ENCODE data around the gene DSCAM. TPM values are rescaled to one million over a fixed set of nuclear protein-coding genes. Genes with fewer than 3 reads are reported as not detected.

Gene DSCAM
- total and polyA plus RNA-seq, 10 of the 15 experiments (the other 5 are each of a cell fraction or from before 2014, with no cell fraction given), result not detected

GRCh38 chr21:40850071-40850470 is 3.1 kb upstream of the DSCAM start:
- POLR2A ChIA-PET, result no interaction called here
- Histone ChIP-seq H3K36me3 (ENCODE audit: control insufficient read depth in 2 of 2, insufficient read depth in 2 of 2, low read length in 1 of 2) (no peaks in the 10 kb centered on the region), H3K9ac (ENCODE audit: control insufficient read depth, insufficient read depth, low read length) (no peak overlapping the region), H4K20me1 (ENCODE audit: control insufficient read depth, insufficient read depth) (no peaks in the 10 kb centered on the region), H3K27me3 (replicated peaks in 1 of 2; ENCODE audit: control insufficient read depth in 2 of 2, insufficient read depth in 2 of 2, low read length in 1 of 2) (no peaks in the 10 kb centered on the region), H3K27ac (ENCODE audit: control insufficient read depth, insufficient read depth) (no peak overlapping the region), H3K9me3 (replicated peaks; ENCODE audit: control insufficient read depth, insufficient read depth, low read length) (no peaks in the 10 kb centered on the region; the same call in 2 of the 3 replicates), H3K4me3 (no peak overlapping the region), H3K4me2 (ENCODE audit: control insufficient read depth, insufficient read depth) (no peak overlapping the region), H3K79me2 (ENCODE audit: control insufficient read depth, insufficient read depth, low read length) (no peaks in the 10 kb centered on the region), H3K4me1 (ENCODE audit: control insufficient read depth, insufficient read depth, low read length) (no peaks in the 10 kb centered on the region), H2AFZ (ENCODE audit: control insufficient read depth, low read depth, low read length) (no peak overlapping the region)
- DNase-seq (ENCODE audit: low read depth, low spot score) (no peak), ATAC-seq (no peak), FAIRE-seq (no peak)
- RAD21 ChIA-PET (ENCODE audit: unreplicated experiment), result no interaction called here
- CTCF ChIA-PET, result no interaction called here
- TF ChIP-seq RAD51 (IDR thresholded peaks at IDR 0.05), result no peak
- no peak for TF ChIP-seq WRNIP1 (IDR thresholded peaks at IDR 0.05; ENCODE audit: borderline replicate concordance, low read depth, low read length)
- TF ChIP-seq BCL11A (IDR thresholded peaks at IDR 0.05; ENCODE audit: low read depth, low read length), result no peak
- no peak for TF ChIP-seq RB1 (IDR thresholded peaks at IDR 0.05; ENCODE audit: borderline replicate concordance)
- no peak for TF ChIP-seq TAF1 (IDR thresholded peaks at IDR 0.05; ENCODE audit: borderline replicate concordance, low read depth, low read length)
- SMC1A ChIA-PET (ENCODE audit: uncharacterized antibody, unreplicated experiment), result no interaction called here
- no TSS peak for BruUV-seq (replicated peaks)
- in situ Hi-C loops (cut with MboI) (no loop called here), intact Hi-C loops (cut with micrococcal nuclease; ENCODE audit: unreplicated experiment) (no loop called here)
- WGBS (ENCODE audit: insufficient coverage, insufficient replicate concordance, low lambda C conversion rate, missing lambda C conversion rate), result 31% methylated on average over 1 of the region's 1 CpG

GRCh38 chr21:40847951-40848350 is 993 bp upstream of the DSCAM start:
- intact Hi-C loops (cut with micrococcal nuclease; ENCODE audit: unreplicated experiment), result no loop called here
- Histone ChIP-seq H3K27me3 (replicated peaks in 1 of 2; ENCODE audit: control insufficient read depth in 2 of 2, insufficient read depth in 2 of 2, low read length in 1 of 2) (no peaks in the 10 kb centered on the region), H3K27ac (ENCODE audit: control insufficient read depth, insufficient read depth) (no peak overlapping the region), H3K4me1 (ENCODE audit: control insufficient read depth, insufficient read depth, low read length) (no peaks in the 10 kb centered on the region), H3K36me3 (ENCODE audit: control insufficient read depth in 2 of 2, insufficient read depth in 2 of 2, low read length in 1 of 2) (no peaks in the 10 kb centered on the region), H3K9ac (ENCODE audit: control insufficient read depth, insufficient read depth, low read length) (no peak overlapping the region), H4K20me1 (ENCODE audit: control insufficient read depth, insufficient read depth) (no peaks in the 10 kb centered on the region), H3K4me3 (no peak overlapping the region), H3K4me2 (ENCODE audit: control insufficient read depth, insufficient read depth) (no peak overlapping the region), H3K9me3 (replicated peaks; ENCODE audit: control insufficient read depth, insufficient read depth, low read length) (no peaks in the 10 kb centered on the region; the same call in 2 of the 3 replicates), H2AFZ (ENCODE audit: control insufficient read depth, low read depth, low read length) (no peak overlapping the region), H3K79me2 (ENCODE audit: control insufficient read depth, insufficient read depth, low read length) (no peaks in the 10 kb centered on the region)
- ChIA-PET CTCF (no interaction called here), POLR2A (no interaction called here), SMC1A (ENCODE audit: uncharacterized antibody, unreplicated experiment) (interaction anchor here (0.6 kb wide), 1 partner anchor 14 kb away, joined by 3 read pairs; no protein-coding TSS in a partner anchor), RAD21 (ENCODE audit: unreplicated experiment) (no interaction called here)
- TF ChIP-seq NR2C2 (IDR thresholded peaks at IDR 0.05; ENCODE audit: borderline replicate concordance, control insufficient read depth, insufficient read length, low read depth) (no peak), PML (IDR thresholded peaks at IDR 0.05; ENCODE audit: low read length) (no peak), POU2F2 (IDR thresholded peaks at IDR 0.05; ENCODE audit: borderline replicate concordance, low read depth, low read length) (no peak)
- in situ Hi-C loops (cut with MboI), result no loop called here
- whole genome bisulfite sequencing (ENCODE audit: insufficient coverage, insufficient replicate concordance, low lambda C conversion rate, missing lambda C conversion rate), result 57% methylated on average over 6 of the region's 6 CpGs
- no TSS peak for BruUV-seq (replicated peaks)
- ATAC-seq (no peak), DNase-seq (ENCODE audit: low read depth, low spot score) (no peak), FAIRE-seq (no peak)

Measured in GM12878 (cell line).